Measurements from ENCODE around the gene ADAT1. TPM values are rescaled to one million over a fixed set of nuclear protein-coding genes. Genes with fewer than 3 reads are reported as not detected.

Gene ADAT1
- total and polyA plus RNA-seq, 2 of the 13 experiments (the other 11 are each of a cell fraction or from before 2014, with no cell fraction given): 18.4 to 40.8 TPM

DNA sequence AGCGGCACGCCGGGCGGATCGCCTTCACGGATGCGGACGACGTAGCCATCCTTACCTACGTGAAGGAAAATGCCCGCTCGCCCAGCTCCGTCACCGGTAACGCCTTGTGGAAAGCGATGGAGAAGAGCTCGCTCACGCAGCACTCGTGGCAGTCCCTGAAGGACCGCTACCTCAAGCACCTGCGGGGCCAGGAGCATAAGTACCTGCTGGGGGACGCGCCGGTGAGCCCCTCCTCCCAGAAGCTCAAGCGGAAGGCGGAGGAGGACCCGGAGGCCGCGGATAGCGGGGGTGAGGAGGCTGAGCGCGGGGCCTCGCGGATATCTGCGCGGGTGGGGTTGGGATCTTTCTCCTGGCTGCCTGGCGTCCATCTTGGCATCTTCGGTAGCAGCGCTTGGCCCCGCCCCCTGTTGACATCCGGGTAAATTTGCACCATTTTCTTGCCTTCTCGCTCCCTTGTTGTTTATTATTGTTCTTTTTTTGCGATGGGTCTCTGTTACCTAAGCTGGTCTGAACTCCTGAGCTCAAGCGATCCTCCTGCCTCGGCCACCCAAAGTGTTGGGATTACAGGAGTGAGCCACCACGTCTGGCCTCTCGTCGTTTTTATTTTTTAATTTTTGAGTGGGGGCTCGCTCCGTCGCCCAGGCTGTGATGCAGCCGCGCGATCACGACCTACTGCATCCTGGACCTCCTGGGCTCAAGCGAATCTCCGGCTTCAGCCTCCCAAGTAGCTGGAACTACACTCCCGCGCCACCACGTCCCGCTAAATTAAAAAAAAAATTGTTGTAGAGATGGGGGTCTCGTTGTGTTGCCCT lies 25.4 kb upstream of the ADAT1 start (continued):
- TF ChIP-seq PCBP1 (IDR thresholded peaks at IDR 0.05; ENCODE audit: borderline replicate concordance, low read depth, low read length): no peak
- TF ChIP-seq SIN3A (IDR thresholded peaks at IDR 0.05; ENCODE audit: borderline replicate concordance, low read depth, low read length): 0 out of 2 replicates have a peak, but pooled peaks have one; percentile 55
- TF ChIP-seq ESRRA (CRISPR knock-in tag; IDR thresholded peaks at IDR 0.05; ENCODE audit: low read depth): no peak
- TF ChIP-seq ZNF256 (CRISPR knock-in tag; conservative IDR thresholded peaks at IDR 0.05): no peak; the same call in 1 of the 2 replicates
- TF ChIP-seq SAP130 (CRISPR knock-in tag; IDR thresholded peaks at IDR 0.05; ENCODE audit: low read depth): peak; percentile 76
- no peak for TF ChIP-seq ZNF335 (CRISPR knock-in tag; IDR thresholded peaks at IDR 0.05)
- no peak for TF ChIP-seq NR2F2 (IDR thresholded peaks at IDR 0.05; ENCODE audit: borderline replicate concordance, low read depth)
- TF ChIP-seq KMT2A (CRISPR knock-in tag; IDR thresholded peaks at IDR 0.05): no peak; the same call in none of the 2 replicates
- TF ChIP-seq TARDBP (CRISPR knock-in tag; IDR thresholded peaks at IDR 0.05): no peak
- no peak for TF ChIP-seq ZNF569 (CRISPR knock-in tag; IDR thresholded peaks at IDR 0.05; ENCODE audit: borderline replicate concordance)
- TF ChIP-seq, protein P1, sequence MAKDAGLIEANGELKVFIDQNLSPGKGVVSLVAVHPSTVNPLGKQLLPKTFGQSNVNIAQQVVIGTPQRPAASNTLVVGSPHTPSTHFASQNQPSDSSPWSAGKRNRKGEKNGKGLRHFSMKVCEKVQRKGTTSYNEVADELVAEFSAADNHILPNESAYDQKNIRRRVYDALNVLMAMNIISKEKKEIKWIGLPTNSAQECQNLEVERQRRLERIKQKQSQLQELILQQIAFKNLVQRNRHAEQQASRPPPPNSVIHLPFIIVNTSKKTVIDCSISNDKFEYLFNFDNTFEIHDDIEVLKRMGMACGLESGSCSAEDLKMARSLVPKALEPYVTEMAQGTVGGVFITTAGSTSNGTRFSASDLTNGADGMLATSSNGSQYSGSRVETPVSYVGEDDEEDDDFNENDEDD (CRISPR knock-in tag; IDR thresholded peaks at IDR 0.05; ENCODE audit: borderline replicate concordance): no peak
- TF ChIP-seq, protein P2, sequence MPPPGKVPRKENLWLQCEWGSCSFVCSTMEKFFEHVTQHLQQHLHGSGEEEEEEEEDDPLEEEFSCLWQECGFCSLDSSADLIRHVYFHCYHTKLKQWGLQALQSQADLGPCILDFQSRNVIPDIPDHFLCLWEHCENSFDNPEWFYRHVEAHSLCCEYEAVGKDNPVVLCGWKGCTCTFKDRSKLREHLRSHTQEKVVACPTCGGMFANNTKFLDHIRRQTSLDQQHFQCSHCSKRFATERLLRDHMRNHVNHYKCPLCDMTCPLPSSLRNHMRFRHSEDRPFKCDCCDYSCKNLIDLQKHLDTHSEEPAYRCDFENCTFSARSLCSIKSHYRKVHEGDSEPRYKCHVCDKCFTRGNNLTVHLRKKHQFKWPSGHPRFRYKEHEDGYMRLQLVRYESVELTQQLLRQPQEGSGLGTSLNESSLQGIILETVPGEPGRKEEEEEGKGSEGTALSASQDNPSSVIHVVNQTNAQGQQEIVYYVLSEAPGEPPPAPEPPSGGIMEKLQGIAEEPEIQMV (CRISPR knock-in tag; IDR thresholded peaks at IDR 0.05; ENCODE audit: low read depth): no peak
- no peak for TF ChIP-seq MIXL1 (CRISPR knock-in tag; IDR thresholded peaks at IDR 0.05)
- TF ChIP-seq, protein P3, sequence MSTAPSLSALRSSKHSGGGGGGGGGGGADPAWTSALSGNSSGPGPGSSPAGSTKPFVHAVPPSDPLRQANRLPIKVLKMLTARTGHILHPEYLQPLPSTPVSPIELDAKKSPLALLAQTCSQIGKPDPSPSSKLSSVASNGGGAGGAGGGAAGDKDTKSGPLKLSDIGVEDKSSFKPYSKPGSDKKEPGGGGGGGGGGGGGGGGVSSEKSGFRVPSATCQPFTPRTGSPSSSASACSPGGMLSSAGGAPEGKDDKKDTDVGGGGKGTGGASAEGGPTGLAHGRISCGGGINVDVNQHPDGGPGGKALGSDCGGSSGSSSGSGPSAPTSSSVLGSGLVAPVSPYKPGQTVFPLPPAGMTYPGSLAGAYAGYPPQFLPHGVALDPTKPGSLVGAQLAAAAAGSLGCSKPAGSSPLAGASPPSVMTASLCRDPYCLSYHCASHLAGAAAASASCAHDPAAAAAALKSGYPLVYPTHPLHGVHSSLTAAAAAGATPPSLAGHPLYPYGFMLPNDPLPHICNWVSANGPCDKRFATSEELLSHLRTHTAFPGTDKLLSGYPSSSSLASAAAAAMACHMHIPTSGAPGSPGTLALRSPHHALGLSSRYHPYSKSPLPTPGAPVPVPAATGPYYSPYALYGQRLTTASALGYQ (CRISPR knock-in tag; IDR thresholded peaks at IDR 0.05): no peak
- no peak for TF ChIP-seq ATRX (CRISPR knock-in tag; IDR thresholded peaks at IDR 0.05; ENCODE audit: borderline replicate concordance)
- TF ChIP-seq, protein P4, sequence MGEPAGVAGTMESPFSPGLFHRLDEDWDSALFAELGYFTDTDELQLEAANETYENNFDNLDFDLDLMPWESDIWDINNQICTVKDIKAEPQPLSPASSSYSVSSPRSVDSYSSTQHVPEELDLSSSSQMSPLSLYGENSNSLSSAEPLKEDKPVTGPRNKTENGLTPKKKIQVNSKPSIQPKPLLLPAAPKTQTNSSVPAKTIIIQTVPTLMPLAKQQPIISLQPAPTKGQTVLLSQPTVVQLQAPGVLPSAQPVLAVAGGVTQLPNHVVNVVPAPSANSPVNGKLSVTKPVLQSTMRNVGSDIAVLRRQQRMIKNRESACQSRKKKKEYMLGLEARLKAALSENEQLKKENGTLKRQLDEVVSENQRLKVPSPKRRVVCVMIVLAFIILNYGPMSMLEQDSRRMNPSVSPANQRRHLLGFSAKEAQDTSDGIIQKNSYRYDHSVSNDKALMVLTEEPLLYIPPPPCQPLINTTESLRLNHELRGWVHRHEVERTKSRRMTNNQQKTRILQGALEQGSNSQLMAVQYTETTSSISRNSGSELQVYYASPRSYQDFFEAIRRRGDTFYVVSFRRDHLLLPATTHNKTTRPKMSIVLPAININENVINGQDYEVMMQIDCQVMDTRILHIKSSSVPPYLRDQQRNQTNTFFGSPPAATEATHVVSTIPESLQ (CRISPR knock-in tag; conservative IDR thresholded peaks at IDR 0.05): no peak
- TF ChIP-seq, protein P5, sequence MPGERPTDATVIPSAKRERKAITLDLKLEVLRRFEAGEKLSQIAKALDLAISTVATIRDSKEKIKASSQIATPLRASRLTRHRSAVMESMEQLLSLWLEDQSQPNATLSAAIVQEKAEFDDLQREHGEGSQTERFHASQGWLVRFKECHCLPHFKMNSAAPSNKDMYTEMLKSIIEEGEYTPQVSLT (CRISPR knock-in tag; IDR thresholded peaks at IDR 0.05; ENCODE audit: borderline replicate concordance, low read depth): no peak
- no peak for TF ChIP-seq ZNF282 (IDR thresholded peaks at IDR 0.05; ENCODE audit: partially characterized antibody)
- TF ChIP-seq CEBPB (IDR thresholded peaks at IDR 0.05; ENCODE audit: borderline replicate concordance, low read depth, low read length): no peak
- no peak for TF ChIP-seq ZNF619 (CRISPR knock-in tag; IDR thresholded peaks at IDR 0.05)
- TF ChIP-seq, protein P6, sequence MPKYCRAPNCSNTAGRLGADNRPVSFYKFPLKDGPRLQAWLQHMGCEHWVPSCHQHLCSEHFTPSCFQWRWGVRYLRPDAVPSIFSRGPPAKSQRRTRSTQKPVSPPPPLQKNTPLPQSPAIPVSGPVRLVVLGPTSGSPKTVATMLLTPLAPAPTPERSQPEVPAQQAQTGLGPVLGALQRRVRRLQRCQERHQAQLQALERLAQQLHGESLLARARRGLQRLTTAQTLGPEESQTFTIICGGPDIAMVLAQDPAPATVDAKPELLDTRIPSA (CRISPR knock-in tag; IDR thresholded peaks at IDR 0.05; ENCODE audit: borderline replicate concordance): no peak; the same call in 1 of the 2 replicates
- TF ChIP-seq PHF8 (CRISPR knock-in tag; IDR thresholded peaks at IDR 0.05): peak; percentile 69
- peak; percentile 16; the same call in 1 of the 2 replicates for TF ChIP-seq MEIS2 (CRISPR knock-in tag; IDR thresholded peaks at IDR 0.05)
